GM12874 (cell line): Measurements from ENCODE around the gene MARCHF3.

Experiments used
- TF ChIP-seq, protein P1 (sequence below): IDR thresholded peaks from 2 replicates; pipeline ENCODE4 v1.5.1; 2011; ENCODE audit warnings: low read depth, mild to moderate bottlenecking, control low read depth, low read length, moderate library complexity; ENCODE audit not compliant: insufficient read depth

MARCHF3 gene

DNA sequence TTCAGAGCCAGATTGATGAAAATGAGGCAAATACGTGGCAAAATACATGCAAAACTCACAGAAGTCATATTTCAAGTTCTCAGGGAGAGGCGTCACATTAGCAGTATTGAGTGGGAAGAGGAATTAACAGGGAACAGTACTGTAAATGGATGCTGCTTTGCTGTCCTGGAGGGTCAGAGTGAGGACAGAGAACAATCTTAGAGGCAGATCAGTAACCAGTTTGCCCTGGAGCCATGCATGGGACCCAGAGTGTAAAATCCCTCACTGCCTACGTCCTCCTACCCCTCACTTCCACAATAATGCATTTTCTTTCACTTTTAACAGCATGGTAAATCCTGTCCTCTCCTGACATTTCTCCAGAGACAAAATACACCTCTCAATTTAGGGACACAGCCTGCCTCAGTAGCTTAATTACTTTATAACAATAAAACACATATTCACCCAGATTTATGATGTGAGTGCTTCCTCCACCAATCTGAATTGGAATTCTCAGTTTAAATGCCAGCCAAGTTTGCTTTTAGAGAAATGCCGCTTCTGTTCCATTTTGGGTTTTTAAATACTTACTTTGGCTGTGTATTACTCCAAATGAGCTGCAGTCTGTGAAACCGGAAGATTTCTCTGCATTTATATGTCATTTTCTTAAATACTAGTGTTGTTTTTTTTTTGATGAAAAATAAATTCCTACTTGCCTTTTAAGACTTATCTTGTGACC, 183.5 kb downstream of the MARCHF3 start:
- TF ChIP-seq, protein P1, sequence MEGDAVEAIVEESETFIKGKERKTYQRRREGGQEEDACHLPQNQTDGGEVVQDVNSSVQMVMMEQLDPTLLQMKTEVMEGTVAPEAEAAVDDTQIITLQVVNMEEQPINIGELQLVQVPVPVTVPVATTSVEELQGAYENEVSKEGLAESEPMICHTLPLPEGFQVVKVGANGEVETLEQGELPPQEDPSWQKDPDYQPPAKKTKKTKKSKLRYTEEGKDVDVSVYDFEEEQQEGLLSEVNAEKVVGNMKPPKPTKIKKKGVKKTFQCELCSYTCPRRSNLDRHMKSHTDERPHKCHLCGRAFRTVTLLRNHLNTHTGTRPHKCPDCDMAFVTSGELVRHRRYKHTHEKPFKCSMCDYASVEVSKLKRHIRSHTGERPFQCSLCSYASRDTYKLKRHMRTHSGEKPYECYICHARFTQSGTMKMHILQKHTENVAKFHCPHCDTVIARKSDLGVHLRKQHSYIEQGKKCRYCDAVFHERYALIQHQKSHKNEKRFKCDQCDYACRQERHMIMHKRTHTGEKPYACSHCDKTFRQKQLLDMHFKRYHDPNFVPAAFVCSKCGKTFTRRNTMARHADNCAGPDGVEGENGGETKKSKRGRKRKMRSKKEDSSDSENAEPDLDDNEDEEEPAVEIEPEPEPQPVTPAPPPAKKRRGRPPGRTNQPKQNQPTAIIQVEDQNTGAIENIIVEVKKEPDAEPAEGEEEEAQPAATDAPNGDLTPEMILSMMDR = no peak

DNA sequence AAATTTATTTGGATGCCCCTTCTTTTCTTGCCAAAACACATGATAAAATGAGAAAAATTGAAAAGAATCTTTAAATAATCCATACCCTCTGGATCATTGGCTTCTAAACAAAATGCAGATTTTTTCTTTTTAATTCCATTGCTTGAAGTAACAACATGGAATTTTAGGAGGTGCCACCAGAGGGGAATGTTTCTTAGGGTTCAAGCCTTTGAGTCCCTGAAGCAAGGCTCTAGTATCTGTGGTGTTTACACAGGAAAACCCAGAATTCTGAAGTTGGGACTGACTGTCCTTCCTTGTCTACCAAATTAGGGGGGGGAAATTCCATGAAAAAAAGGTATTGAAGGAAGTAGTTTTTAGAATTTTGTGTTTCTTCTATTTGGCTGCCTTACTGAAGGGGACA, 184.0 kb downstream of the MARCHF3 start:
- TF ChIP-seq, protein P1 = no peak

DNA sequence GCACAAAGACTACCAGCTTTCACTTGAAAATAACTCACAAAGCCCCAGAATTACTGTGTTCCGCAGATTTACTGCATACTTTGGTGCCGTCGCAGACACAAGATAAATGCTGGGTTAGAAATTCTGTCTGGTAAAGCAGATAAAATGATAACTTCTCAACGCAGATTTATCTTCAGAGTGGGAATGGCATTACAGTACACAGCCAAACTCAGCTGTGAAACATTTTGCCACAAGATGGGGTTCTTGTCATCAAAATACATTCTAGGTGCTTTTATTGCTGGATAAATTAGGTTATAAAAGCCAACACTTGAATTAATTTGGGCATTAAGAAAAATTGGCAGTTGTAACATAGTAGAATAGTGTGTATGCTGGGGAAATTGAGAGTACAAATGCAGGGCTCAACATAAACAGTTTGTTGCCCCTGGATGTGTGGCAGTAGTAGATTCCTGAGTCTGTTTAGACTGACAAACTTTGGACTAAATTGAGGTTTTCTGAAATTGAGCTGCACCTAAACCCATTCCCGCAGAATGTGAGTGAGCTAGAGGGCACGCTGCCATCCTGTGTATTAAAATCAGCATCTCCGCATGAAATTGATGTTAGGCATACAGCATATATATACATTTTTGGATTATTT, 192.3 kb downstream of the MARCHF3 start:
- TF ChIP-seq, protein P1 = no peak

DNA sequence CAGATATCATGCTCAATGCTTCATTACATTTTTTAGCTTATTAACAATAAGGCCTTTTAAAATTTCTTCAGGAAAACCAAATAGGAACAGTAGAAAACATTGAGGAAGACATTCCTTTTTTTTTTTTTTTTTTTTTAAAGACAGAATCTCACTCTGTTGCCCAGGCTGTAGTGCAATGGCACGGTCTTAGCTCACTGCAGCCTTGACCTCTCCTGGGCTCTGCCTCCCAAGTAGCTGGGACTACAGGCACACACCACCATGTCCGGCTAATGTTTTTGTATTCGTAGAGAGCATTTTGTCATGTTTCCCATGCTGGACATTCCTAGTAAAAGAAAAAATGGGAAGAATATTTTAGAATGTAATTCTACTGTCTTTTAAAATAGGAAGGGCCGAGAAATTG, 193.1 kb downstream of the MARCHF3 start:
- TF ChIP-seq, protein P1 = no peak

DNA sequence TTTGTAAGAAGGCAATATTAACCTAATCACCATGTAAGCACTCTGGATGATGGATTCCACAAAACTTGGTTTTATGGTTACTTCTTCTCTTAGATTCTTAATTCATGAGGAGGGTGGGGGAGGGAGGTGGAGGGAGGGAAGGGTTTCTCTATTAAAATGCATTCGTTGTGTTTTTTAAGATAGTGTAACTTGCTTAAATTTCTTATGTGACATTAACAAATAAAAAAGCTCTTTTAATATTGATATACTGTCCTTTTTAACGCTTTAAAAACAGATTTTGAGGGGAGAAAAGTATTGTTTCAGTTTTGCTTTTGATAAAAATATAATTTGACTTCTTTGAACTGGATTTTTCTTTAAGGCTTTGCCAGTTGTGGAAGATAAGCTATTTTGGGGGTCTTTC, 193.6 kb downstream of the MARCHF3 start:
- TF ChIP-seq, protein P1 = no peak

DNA sequence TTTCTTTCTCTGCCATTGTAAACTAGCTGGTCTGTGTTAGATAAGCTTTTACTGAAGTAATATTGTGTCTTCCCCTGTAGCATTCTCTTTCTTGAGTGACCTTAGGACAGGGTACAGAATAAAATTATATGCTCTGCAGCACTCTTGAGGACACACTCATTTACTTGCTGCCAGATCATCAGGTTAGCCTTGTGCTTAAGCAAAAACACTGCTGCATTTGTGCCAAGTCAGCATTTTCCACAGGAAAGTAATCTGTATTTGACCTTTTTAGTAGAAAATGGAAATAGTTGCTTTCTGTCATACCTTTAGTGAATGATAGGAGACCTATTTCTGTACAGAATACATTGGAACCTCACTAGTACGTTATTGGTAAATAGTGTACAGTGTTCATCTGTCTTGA, 199.2 kb downstream of the MARCHF3 start:
- TF ChIP-seq, protein P1 = no peak

DNA sequence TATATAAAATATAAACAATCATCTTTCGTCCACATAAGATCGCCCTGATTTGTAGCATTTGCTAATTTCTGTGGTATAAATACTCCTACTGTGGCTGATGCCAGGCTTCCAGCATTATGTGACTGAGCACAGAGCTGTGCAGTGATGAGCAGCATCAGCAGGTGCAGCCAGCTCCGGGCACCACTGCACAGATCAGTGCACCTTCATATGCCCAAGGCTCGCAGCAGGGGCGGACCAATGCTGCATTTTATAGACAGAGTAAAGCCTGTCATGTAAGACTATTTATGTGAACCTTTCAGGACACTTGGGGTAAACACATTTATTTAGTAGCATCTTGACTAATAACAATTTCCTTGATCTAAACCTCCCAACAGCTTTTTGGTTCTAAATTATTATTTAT, 200.3 kb downstream of the MARCHF3 start:
- TF ChIP-seq, protein P1 = no peak
